Heart left ventricle (tissue), 13 donors: ENCODE measurements around the gene ADGRD1.

Experiments
- POLR2A ChIP-seq, 2 donors: fragments of 450-650 bp; IDR thresholded peaks; one replicate each; pipeline ENCODE4 v1.6.1; 2017; ENCODE audit warnings: antibody characterized with exemption in 2 of 2, mild to moderate bottlenecking in 2 of 2, moderate library complexity in 2 of 2
- TF ChIP-seq, protein P1 (sequence below), 12 donors: fragments of 200-600 bp; sonication (generic) in 4 of 12; IDR thresholded peaks; one replicate each; pipeline versions ENCODE4 v1.5.0 to v1.8.0; 2018 to 2022; ENCODE audit warnings: antibody characterized with exemption in 12 of 12, mild to moderate bottlenecking in 5 of 12
- donor health status: ischemic (EF 13 %, LVEDD 7.1; RV severe dilation, severe dysfunction).
- donor health status: DM: no; HTN: yes; CAD: no.
- donor health status: DM: no; HTN: no; CAD: no.
- donor health status: ischemic (EF 25% LVEDD 6.9; RV normal size, moderate dysfunction).
- donor health status: ischemic (EF 25% LVEDD 5.7; RV mildly dilated, moderate dysfunction).
- donor health status: ischemic (EF 35%, LVEDD 5.7; RV mildly dilated, moderate dysfunction).
- donor health status: nonischemic (EF 11% LVEDD 7.7; RV severe dilation, severe dysfunction).
- donor health status: DM: yes; HTN: yes; CAD: no.
- donor health status: PGD.
- donor health status: ischemic (EF 29% LVEDD 5.4; RV normal size, mild dysfunction).
- donor health status: nonischemic (EF 23%, LVEDD 6.1; RV moderate dilation, normal function).

GRCh38 chr12:131049002-131049401 is 95.3 kb downstream of the ADGRD1 start:
- TF ChIP-seq, protein P1, sequence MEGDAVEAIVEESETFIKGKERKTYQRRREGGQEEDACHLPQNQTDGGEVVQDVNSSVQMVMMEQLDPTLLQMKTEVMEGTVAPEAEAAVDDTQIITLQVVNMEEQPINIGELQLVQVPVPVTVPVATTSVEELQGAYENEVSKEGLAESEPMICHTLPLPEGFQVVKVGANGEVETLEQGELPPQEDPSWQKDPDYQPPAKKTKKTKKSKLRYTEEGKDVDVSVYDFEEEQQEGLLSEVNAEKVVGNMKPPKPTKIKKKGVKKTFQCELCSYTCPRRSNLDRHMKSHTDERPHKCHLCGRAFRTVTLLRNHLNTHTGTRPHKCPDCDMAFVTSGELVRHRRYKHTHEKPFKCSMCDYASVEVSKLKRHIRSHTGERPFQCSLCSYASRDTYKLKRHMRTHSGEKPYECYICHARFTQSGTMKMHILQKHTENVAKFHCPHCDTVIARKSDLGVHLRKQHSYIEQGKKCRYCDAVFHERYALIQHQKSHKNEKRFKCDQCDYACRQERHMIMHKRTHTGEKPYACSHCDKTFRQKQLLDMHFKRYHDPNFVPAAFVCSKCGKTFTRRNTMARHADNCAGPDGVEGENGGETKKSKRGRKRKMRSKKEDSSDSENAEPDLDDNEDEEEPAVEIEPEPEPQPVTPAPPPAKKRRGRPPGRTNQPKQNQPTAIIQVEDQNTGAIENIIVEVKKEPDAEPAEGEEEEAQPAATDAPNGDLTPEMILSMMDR (IDR thresholded peaks at IDR 0.05): no peak
- TF ChIP-seq POLR2A (IDR thresholded peaks at IDR 0.05): no peak
